GM12874 (cell line): ENCODE measurements around the gene S100A14.

Source experiments
- TF ChIP-seq, protein P1 (sequence below): IDR thresholded peaks from 2 replicates; pipeline ENCODE4 v1.5.1; 2011; ENCODE audit warnings: low read depth, mild to moderate bottlenecking, control low read depth, low read length, moderate library complexity; ENCODE audit not compliant: insufficient read depth

S100A14 gene

DNA sequence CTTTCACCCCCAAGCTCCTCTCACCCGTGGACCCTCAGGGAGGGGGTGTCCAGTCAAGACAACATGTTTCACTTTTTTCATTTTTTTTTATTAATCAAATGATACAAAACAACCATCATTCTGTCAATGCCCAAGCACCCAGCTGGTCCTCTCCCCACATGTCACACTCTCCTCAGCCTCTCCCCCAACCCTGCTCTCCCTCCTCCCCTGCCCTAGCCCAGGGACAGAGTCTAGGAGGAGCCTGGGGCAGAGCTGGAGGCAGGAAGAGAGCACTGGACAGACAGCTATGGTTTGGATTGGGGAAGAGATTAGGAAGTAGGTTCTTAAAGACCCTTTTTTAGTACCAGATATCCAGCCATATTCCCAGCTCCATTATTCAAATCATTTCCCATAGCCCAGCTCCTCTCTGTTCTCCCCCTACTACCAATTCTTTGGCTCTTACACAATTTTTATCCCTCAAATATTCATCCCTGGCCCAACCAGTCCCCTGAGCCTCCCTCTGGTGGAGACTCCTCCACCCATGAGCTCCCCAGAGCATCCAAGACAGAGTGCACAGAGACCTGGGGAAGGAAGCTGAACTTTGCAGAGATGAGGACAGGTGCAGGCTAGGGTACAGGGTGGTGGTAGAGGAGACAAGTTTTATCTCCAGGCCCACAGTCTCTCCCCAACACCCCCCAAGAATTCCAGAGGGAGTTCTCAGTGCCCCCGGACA lies 1.8 kb downstream of the S100A14 start:
- TF ChIP-seq, protein P1, sequence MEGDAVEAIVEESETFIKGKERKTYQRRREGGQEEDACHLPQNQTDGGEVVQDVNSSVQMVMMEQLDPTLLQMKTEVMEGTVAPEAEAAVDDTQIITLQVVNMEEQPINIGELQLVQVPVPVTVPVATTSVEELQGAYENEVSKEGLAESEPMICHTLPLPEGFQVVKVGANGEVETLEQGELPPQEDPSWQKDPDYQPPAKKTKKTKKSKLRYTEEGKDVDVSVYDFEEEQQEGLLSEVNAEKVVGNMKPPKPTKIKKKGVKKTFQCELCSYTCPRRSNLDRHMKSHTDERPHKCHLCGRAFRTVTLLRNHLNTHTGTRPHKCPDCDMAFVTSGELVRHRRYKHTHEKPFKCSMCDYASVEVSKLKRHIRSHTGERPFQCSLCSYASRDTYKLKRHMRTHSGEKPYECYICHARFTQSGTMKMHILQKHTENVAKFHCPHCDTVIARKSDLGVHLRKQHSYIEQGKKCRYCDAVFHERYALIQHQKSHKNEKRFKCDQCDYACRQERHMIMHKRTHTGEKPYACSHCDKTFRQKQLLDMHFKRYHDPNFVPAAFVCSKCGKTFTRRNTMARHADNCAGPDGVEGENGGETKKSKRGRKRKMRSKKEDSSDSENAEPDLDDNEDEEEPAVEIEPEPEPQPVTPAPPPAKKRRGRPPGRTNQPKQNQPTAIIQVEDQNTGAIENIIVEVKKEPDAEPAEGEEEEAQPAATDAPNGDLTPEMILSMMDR: no peak

DNA sequence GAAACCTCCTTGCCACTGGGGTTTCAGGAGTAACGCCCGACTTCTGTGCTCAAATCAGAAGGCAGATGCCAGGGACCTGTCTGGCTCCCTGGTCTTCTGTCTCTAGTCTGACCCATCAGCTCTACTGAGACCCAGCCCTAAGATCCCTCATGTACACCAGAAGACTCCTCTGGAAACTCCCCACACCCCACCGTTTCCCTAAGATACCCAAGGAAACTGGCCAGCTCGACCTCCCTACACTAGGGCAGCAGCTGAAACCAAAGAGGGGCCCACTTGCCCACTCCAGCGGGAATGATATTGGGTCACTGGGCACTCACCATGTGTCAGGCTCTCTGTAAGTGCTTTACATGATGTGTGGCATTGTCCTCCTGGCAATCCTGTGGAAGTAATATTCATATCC lies 2.7 kb downstream of the S100A14 start:
- TF ChIP-seq, protein P1: no peak

DNA sequence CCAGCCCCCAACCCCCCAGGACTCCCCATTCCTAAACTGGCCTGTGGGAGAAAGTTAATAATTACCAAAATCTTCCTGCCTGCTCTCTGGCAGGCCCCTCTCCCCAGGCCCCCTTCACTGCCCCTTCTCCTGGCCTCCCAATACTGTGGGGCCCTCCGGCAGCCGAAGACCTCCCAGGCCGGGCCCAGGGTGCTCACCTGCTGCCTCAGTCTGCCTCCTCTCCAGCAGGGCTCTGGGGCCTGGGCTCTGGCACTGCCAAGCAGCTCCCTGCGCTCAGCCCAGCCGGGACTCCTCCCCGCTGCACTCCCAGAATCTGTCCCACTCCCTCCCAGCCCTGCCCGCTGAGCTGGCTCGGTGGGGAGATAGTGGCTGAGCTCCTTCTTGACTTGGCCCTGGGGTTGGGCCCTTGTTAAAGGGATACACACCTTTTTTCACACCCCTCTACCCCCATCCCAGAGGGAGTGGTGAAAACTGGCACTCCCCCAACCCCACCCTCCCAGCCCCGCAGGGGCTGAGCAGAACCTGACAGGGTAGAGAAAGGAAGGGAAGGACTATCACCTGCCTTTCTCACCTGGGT lies 3.3 kb downstream of the S100A14 start, which contains the start of gene S100A16:
Gene S100A16 (minus strand): TSS at position 383 of the 577 bp plus-strand sequence. CDS start 4,986 bp downstream, outside the sequence.
- TF ChIP-seq, protein P1: no peak

DNA sequence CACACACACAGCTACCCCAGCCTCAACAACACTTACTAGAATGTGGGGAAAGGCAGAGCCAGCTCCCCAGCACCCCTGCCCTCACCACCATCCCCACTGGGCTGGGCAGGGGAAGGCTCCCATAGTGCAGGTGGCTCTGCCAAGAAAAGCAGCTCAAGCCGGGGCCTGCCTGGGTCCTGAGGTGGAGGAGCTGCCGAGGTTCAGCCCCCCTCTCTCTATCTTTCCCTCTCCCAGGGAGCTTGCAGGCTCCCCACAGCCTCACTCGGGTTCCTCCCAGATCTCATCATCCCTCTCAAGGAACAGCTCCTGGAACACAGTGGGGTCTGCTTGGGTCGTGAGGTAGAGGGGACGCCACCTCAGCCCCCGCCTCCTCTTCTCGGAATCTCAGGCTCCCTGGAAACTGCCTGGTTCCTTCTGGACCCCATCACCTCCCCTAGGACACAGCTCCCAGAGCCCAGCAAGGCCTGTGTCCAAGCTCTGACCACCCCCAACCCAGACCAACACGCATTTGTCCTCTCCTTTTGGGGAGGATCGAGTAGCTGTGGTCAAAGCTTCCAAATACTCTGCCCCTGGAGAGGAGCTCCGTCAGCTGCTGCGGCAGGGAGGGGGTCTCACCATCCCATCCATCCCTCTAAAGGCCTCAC lies 3.9 kb downstream of the S100A14 start:
- TF ChIP-seq, protein P1: no peak

DNA sequence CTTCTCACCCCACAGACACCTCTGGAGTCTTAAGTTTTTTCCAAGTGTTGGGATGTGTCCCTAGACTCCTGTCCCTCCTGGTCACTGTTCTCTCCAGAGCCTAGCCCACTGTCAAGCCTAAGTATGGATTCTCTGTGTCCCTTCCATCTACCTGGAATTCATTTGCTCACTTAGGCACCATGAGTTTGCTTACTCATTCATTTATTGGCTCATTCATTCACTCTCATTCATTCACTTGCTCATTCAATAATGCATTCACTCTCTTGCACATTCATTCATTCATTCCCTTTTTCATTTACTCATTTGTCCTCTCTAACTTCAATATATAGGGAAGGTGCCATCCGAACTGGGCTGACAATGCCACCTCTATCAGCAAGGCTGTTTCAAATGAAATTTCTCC lies 4.8 kb downstream of the S100A14 start:
- TF ChIP-seq, protein P1: no peak

DNA sequence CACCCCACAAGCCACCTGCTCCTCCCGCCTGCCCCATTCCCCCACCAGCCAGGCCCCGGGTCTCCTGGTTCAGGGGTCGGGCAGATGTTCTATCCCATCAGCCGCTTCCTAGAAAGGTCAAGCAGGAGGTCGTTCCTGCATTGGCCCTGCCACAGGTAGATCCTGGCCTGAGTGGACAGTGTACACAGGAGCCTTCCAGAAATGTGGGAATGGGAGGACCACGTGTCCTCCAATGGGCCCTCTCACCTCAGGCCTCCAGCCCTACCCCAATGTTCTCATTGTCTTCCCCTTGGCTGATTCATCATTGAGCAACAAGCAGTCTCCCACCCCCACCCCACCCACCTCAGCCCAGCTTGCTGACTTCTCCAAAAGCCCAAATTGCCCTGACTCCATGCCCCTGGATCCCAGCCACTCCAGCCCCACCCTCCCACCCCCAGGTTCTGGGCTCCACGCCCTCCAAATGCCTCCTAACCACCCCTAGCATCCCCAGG lies 5.3 kb downstream of the S100A14 start:
- TF ChIP-seq, protein P1: no peak

DNA sequence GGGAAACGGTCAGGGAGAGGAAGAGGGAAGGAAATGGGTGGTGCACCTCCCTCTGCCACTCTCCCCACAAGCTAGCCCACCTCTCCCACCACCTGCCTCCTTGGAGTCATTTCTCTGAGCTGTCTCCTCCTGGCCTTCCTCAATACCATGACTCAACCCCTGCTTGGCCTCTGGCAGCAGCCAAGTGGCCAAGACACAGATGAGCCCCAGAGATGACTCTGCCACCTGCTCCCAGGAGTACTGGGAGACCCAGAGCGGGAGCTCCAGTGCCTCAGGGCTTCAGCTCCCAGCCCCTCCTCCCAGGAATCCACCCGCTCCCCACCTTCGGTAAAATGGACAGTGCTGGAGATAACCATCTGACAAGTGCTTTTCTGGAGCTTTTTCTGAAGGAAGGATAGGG lies 5.8 kb downstream of the S100A14 start:
- TF ChIP-seq, protein P1: no peak
